ENCODE measurements around the gene TMOD1. TPM values are rescaled to one million over a fixed set of nuclear protein-coding genes. Genes with fewer than 3 reads are reported as not detected.

TMOD1 gene
- total and polyA plus RNA-seq, 10 of the 15 experiments (the other 5 are each of a cell fraction or from before 2014, with no cell fraction given) = 4.0 to 44.1 (median 15.4) TPM

DNA sequence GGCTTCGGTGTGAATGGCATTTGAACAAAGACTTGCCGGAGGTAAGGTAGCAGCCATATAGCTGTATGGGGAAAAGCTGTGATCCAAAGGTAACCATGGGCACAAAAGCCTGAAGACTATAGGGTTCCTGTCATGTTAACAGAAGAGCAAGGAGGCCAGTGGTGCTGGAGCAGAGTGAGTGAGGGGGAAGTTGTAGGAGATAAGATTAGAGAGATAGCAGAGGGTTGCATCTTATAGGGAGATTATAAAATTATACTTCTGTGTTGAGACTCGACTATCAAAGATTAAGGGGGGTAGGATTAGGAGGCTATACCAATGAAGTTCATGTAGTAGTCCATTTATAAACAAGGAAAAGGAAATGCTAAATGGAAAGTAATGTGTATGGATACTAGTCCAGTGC lies 135.4 kb downstream of the TMOD1 start (continued):
- TF ChIP-seq ZNF217 (IDR thresholded peaks at IDR 0.05) (no peak), IRF4 (IDR thresholded peaks at IDR 0.05; ENCODE audit: low read depth, low read length) (no peak), ESRRA (IDR thresholded peaks at IDR 0.05; ENCODE audit: low read length) (no peak), RAD51 (IDR thresholded peaks at IDR 0.05) (no peak), CBFB (IDR thresholded peaks at IDR 0.05; ENCODE audit: low read depth) (no peak), NR2C2 (IDR thresholded peaks at IDR 0.05; ENCODE audit: borderline replicate concordance, control insufficient read depth, insufficient read length, low read depth) (no peak), IKZF2 (IDR thresholded peaks at IDR 0.05) (no peak)
- TF ChIP-seq, protein P1, sequence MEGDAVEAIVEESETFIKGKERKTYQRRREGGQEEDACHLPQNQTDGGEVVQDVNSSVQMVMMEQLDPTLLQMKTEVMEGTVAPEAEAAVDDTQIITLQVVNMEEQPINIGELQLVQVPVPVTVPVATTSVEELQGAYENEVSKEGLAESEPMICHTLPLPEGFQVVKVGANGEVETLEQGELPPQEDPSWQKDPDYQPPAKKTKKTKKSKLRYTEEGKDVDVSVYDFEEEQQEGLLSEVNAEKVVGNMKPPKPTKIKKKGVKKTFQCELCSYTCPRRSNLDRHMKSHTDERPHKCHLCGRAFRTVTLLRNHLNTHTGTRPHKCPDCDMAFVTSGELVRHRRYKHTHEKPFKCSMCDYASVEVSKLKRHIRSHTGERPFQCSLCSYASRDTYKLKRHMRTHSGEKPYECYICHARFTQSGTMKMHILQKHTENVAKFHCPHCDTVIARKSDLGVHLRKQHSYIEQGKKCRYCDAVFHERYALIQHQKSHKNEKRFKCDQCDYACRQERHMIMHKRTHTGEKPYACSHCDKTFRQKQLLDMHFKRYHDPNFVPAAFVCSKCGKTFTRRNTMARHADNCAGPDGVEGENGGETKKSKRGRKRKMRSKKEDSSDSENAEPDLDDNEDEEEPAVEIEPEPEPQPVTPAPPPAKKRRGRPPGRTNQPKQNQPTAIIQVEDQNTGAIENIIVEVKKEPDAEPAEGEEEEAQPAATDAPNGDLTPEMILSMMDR (IDR thresholded peaks at IDR 0.05 in 2 of 3, conservative IDR thresholded peaks at IDR 0.05 in 1 of 3; ENCODE audit: control insufficient read depth in 2 of 3, extremely low read depth in 1 of 3, insufficient read depth in 1 of 3, low read depth in 3 of 3, low read length in 3 of 3) = no peak

DNA sequence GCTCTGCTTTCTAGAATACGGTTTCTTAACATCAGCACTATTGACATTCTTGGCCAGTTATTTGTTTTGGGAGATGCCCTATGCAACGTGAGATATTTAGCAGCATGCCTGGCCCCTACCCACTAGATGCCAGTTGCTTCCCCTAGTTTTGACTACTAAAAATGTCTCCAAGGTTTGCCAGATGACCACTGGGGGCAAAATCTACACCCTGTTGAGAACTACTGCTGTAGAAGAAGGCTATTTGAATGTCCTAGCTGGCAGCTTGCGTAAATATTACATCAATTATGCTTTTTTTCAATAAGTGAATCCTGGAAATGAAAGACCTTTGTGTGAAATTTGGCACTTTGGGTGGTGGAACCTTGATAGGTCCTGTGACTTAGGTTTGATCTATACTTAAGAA lies 137.2 kb downstream of the TMOD1 start:
- RAD21 ChIA-PET (ENCODE audit: unreplicated experiment) = interaction anchor here (0.8 to 1.1 kb wide), 3 partner anchors 40 to 344 kb away, joined by 3 to 4 read pairs (median 3); partner anchors contain the start of gene ANP32B
- no peak for DNase-seq (ENCODE audit: low read depth, low spot score)
- H4K20me1 ChIP-seq (ENCODE audit: control insufficient read depth, insufficient read depth) = no peaks in the 10 kb centered on the region
- peak overlapping the region; percentile 49; the same call in 1 of the 2 replicates for H3K4me3 ChIP-seq
- ATAC-seq = peak; percentile 75
- H3K4me2 ChIP-seq (ENCODE audit: control insufficient read depth, insufficient read depth) = peak overlapping the region; percentile 49; the same call in 1 of the 2 replicates
- no peaks in the 10 kb centered on the region for H3K9me3 ChIP-seq (replicated peaks; ENCODE audit: control insufficient read depth, insufficient read depth, low read length)
- peaks cover 75% of the 10 kb centered on the region for H3K79me2 ChIP-seq (ENCODE audit: control insufficient read depth, insufficient read depth, low read length)
- FAIRE-seq = no peak
- no peak overlapping the region for H3K27ac ChIP-seq (ENCODE audit: control insufficient read depth, insufficient read depth)
- no peak overlapping the region for H2AFZ ChIP-seq (ENCODE audit: control insufficient read depth, low read depth, low read length)
- no TSS peak for BruUV-seq (replicated peaks)
- CTCF ChIA-PET = interaction anchor here (0.6 to 5.5 kb wide), 9 partner anchors 9 to 894 kb away, joined by 3 to 28 read pairs (median 6); partner anchors contain the start of gene XPA
- H3K9ac ChIP-seq (ENCODE audit: control insufficient read depth, insufficient read depth, low read length) = no peak overlapping the region
- no peaks in the 10 kb centered on the region for H3K4me1 ChIP-seq (ENCODE audit: control insufficient read depth, insufficient read depth, low read length)
- POLR2A ChIA-PET = interaction anchor here (0.5 to 1.3 kb wide), 2 partner anchors 10 to 15 kb away, joined by 5 read pairs; no protein-coding TSS in a partner anchor
- H3K27me3 ChIP-seq (replicated peaks in 1 of 2; ENCODE audit: control insufficient read depth in 2 of 2, insufficient read depth in 2 of 2, low read length in 1 of 2) = no peaks in the 10 kb centered on the region
- in situ Hi-C loops (cut with MboI) (loop anchor here (25.0 kb wide), 1 partner anchor 1226 kb away; the partner anchor contains the start of gene ZNF367), intact Hi-C loops (cut with micrococcal nuclease; ENCODE audit: unreplicated experiment) (no loop called here)
- H3K36me3 ChIP-seq (ENCODE audit: control insufficient read depth in 2 of 2, insufficient read depth in 2 of 2, low read length in 1 of 2) = peaks cover 2 to 11% of the 10 kb centered on the region in 2 experiments
- SMC1A ChIA-PET (ENCODE audit: uncharacterized antibody, unreplicated experiment) = interaction anchor here (0.8 to 3.1 kb wide), 6 partner anchors 9 to 169 kb away, joined by 4 to 14 read pairs (median 8); no protein-coding TSS in a partner anchor
- TF ChIP-seq, protein P1 (IDR thresholded peaks at IDR 0.05 in 2 of 3, conservative IDR thresholded peaks at IDR 0.05 in 1 of 3; ENCODE audit: control insufficient read depth in 2 of 3, extremely low read depth in 1 of 3, insufficient read depth in 1 of 3, low read depth in 3 of 3, low read length in 3 of 3) = peak; percentile 16 to 41 (median 37); a peak in 4 of 6 replicates
- TF ChIP-seq, protein P2, sequence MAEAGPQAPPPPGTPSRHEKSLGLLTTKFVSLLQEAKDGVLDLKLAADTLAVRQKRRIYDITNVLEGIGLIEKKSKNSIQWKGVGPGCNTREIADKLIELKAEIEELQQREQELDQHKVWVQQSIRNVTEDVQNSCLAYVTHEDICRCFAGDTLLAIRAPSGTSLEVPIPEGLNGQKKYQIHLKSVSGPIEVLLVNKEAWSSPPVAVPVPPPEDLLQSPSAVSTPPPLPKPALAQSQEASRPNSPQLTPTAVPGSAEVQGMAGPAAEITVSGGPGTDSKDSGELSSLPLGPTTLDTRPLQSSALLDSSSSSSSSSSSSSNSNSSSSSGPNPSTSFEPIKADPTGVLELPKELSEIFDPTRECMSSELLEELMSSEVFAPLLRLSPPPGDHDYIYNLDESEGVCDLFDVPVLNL (IDR thresholded peaks at IDR 0.05; ENCODE audit: low read depth, low read length) = no peak
- WGBS (ENCODE audit: insufficient coverage, insufficient replicate concordance, low lambda C conversion rate, missing lambda C conversion rate) = 76% methylated on average over 3 of the region's 3 CpGs
